Measurements from ENCODE around the gene SLC25A21. TPM values are rescaled to one million over a fixed set of nuclear protein-coding genes. Genes with fewer than 3 reads are reported as not detected.

Gene SLC25A21
- total and polyA plus RNA-seq, 10 donors: 0.06 to 1.1 (median 0.22) TPM; not detected in 2

DNA sequence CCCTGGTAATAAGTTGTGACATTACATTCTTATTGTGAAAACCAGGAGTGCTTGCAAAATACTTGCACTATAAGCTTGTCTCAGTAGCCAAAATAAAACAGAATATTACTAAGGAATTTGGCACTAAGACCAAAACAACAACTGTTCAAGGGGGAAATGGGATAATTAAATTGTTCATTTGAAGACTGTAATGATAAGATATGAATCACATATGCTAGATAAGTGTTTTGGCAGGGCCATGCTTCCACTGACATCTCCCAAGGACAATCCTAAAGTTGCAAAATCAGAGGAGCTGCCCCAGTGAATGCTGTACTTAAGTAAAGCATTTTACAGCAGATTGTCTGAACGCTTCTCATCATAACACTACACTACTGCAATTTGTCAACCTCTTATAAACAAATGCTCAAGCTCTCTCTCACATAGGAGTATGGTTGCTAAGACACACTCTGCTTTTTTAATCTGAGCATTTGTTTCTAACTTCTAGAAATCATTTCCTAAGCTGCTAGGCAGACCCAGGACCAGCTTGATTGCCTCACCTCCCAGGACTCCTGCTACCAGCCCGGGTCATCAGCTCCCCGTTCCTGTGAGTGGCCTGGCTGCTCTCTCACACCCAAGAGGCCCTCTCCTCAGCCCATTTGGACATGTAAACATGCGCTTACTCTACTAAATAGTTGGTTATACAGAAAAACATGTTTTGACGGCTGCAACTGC, 319.3 kb downstream of the SLC25A21 start:
- H3K27ac ChIP-seq: no peak overlapping the region
- H3K4me1 ChIP-seq: no peaks in the 10 kb centered on the region
- H3K27me3 ChIP-seq (replicated peaks in 1 of 7): no peaks in the 10 kb centered on the region
- 31 to 55% (median 47%) methylated on average over 5 of the region's 5 CpGs for WGBS, 5 donors
- no peaks in the 10 kb centered on the region for H3K36me3 ChIP-seq
- no peaks in the 10 kb centered on the region for H3K9me3 ChIP-seq
- no peak overlapping the region for H3K4me3 ChIP-seq
- TF ChIP-seq, protein P1, sequence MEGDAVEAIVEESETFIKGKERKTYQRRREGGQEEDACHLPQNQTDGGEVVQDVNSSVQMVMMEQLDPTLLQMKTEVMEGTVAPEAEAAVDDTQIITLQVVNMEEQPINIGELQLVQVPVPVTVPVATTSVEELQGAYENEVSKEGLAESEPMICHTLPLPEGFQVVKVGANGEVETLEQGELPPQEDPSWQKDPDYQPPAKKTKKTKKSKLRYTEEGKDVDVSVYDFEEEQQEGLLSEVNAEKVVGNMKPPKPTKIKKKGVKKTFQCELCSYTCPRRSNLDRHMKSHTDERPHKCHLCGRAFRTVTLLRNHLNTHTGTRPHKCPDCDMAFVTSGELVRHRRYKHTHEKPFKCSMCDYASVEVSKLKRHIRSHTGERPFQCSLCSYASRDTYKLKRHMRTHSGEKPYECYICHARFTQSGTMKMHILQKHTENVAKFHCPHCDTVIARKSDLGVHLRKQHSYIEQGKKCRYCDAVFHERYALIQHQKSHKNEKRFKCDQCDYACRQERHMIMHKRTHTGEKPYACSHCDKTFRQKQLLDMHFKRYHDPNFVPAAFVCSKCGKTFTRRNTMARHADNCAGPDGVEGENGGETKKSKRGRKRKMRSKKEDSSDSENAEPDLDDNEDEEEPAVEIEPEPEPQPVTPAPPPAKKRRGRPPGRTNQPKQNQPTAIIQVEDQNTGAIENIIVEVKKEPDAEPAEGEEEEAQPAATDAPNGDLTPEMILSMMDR (IDR thresholded peaks at IDR 0.05 in 8 of 11, conservative IDR thresholded peaks at IDR 0.05 in 3 of 11): no peak
- TF ChIP-seq POLR2A (IDR thresholded peaks at IDR 0.05) (no peak), POLR2AphosphoS5 (IDR thresholded peaks at IDR 0.05) (no peak)
- no peak for DNase-seq
- intact Hi-C loops (cut with DNase I; ENCODE audit: low total_unique reads): no loop called here

DNA sequence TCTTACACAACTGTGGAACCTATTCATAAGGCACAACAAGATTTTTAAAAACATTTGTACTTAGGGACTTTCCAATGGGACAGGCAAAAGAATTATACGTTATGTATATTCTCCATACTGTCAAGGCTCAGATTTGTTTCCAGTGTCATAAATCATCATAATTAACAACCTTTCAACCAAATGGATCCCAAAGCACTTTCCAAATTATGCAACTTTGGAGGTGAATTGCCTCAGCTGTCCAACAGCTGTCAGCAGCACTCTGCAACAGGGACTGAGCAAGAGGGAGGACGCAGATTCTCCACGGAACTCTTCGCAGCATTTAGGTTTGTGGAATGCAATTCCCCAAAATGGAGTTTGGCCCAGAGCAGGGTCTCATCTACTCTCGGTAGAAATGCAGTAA, 324.2 kb downstream of the SLC25A21 start:
- DNase-seq: no peak
- Histone ChIP-seq H3K4me3 (no peak overlapping the region), H3K27ac (no peak overlapping the region), H3K36me3 (no peaks in the 10 kb centered on the region), H3K4me1 (no peaks in the 10 kb centered on the region), H3K9me3 (no peaks in the 10 kb centered on the region), H3K27me3 (replicated peaks in 1 of 7) (no peaks in the 10 kb centered on the region)
- 75 to 90% (median 83%) methylated on average over 5 of the region's 5 CpGs for WGBS, 5 donors
- intact Hi-C loops (cut with DNase I; ENCODE audit: low total_unique reads): no loop called here
- TF ChIP-seq POLR2AphosphoS5 (IDR thresholded peaks at IDR 0.05): no peak
- no peak for TF ChIP-seq POLR2A (IDR thresholded peaks at IDR 0.05)
- TF ChIP-seq, protein P1 (IDR thresholded peaks at IDR 0.05 in 8 of 11, conservative IDR thresholded peaks at IDR 0.05 in 3 of 11): no peak

DNA sequence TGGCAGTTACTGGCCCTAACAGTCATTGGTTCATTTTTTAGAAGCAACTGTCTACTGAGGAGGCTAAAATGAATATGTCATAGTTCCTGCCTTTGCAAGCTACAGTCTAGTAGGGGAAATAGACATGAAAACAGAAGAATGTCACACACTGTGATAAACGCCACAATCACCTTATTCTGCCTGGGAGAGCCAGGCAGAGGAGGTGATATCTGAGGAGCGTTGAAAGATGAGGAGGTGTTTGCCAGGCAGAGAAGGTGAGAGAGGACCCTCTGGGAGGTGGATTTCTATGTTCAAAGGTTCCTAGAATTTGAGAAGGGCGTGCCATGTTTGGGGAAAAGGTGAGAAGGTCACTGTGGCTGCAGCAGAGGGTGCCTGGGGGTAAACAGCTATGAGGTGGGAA, 325.0 kb downstream of the SLC25A21 start:
- no peaks in the 10 kb centered on the region for H3K9me3 ChIP-seq
- WGBS, 5 donors: 66 to 74% (median 71%) methylated on average over 3 of the region's 3 CpGs
- H3K27me3 ChIP-seq (replicated peaks in 1 of 7): no peaks in the 10 kb centered on the region
- no peaks in the 10 kb centered on the region for H3K36me3 ChIP-seq
- intact Hi-C loops (cut with DNase I; ENCODE audit: low total_unique reads): no loop called here
- no peak for DNase-seq
- H3K27ac ChIP-seq: no peak overlapping the region
- H3K4me1 ChIP-seq: no peaks in the 10 kb centered on the region
- no peak for TF ChIP-seq POLR2A (IDR thresholded peaks at IDR 0.05)
- TF ChIP-seq, protein P1 (IDR thresholded peaks at IDR 0.05 in 8 of 11, conservative IDR thresholded peaks at IDR 0.05 in 3 of 11): no peak
- no peak overlapping the region for H3K4me3 ChIP-seq

DNA sequence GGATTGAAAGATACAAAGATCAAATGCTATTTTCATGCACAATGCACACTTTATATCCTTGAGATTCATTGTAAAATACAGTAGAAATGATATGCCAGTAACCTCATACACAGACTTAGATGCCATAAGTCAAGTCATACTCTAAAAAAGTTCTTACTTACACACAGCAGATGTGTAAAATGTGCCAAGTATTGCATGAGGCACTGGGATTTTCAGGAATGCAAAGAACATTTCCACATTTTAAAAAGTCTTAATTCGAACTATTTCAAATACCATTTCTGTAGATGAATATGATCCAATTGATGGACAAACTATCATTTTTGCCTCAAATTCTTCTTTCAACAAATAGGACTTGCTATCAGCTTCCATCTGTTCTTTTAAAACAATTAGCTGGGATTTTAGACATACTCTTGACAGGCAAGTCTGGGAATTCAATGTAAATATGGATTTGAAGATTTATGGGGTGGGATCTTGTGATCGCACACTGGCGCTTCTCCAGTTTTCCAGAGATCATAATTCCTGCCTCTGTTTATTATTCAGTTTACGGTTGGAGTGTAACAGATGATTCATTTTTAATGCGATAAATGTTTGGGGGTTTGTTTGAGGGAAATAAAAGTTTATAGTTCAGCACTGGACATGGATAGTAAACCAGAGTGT, 326.9 kb downstream of the SLC25A21 start:
- 85 to 94% (median 87%) methylated on average over 5 of the region's 5 CpGs for WGBS, 5 donors
- H3K36me3 ChIP-seq: no peaks in the 10 kb centered on the region
- no peaks in the 10 kb centered on the region for H3K27me3 ChIP-seq (replicated peaks in 1 of 7)
- H3K27ac ChIP-seq: no peak overlapping the region
- no peak for TF ChIP-seq POLR2A (IDR thresholded peaks at IDR 0.05)
- TF ChIP-seq POLR2AphosphoS5 (IDR thresholded peaks at IDR 0.05): no peak
- TF ChIP-seq, protein P1 (IDR thresholded peaks at IDR 0.05 in 8 of 11, conservative IDR thresholded peaks at IDR 0.05 in 3 of 11): no peak
- intact Hi-C loops (cut with DNase I; ENCODE audit: low total_unique reads): no loop called here
- no peak overlapping the region for H3K4me3 ChIP-seq
- H3K4me1 ChIP-seq: no peaks in the 10 kb centered on the region
- H3K9me3 ChIP-seq: no peaks in the 10 kb centered on the region
- DNase-seq: no peak
